HCT116 (cell line): ENCODE results near the gene GPRC5D. TPM values are rescaled to one million over a fixed set of nuclear protein-coding genes. Genes with fewer than 3 reads are reported as not detected.

Experiments used
- ATAC-seq: fragments of 200-7000 bp; cut with Tn5 transposase; 2 replicates; pipeline ENCODE4 v1.9.1; 2020; ENCODE audit warnings: mild to moderate bottlenecking, moderate library complexity
- BruUV-seq: library from RNA; stranded (reverse); fragments of 400-500 nt; replicated peaks from 2 replicates; lab custom pipeline; 2021; lab: Mats Ljungman, UMichigan
- CTCF ChIA-PET: fragments of 300-600 bp; sonication (Branson Sonifier 250); formaldehyde crosslinking; loops from one replicate; lab custom pipeline; 2021; ENCODE audit warnings: antibody characterized with exemption; lab: Charles Lee
- POLR2A ChIA-PET: fragments of 300-600, 350-600 bp; sonication (Branson Sonifier 250); formaldehyde crosslinking; loops from one replicate; lab custom pipeline; 2021; ENCODE audit warnings: antibody characterized with exemption; lab: Charles Lee
- RAD21 ChIA-PET, 2 experiments: fragments of 300-600 bp; sonication (Branson Sonifier 250); formaldehyde crosslinking; loops; one replicate each; lab custom pipeline; 2023; ENCODE audit warnings: low total read pairs in 2 of 2; ENCODE audit not compliant: uncharacterized antibody in 2 of 2, unreplicated experiment in 2 of 2, low non-redundant PET in 1 of 2; lab: Charles Lee
- DNase-seq: peaks from one replicate; pipeline ENCODE4 v3.0.0-alpha.2; 2010; ENCODE audit warnings: low read depth, low spot score
- H2AFZ ChIP-seq: fragments of 200-600 bp; shearing (Covaris generic), sonication (generic); 2 replicates; pipeline ENCODE4 v1.6.1; 2017; ENCODE audit warnings: low read depth, mixed run types, mixed read lengths, antibody characterized with exemption, low read length; ENCODE audit not compliant: poor library complexity, severe bottlenecking
- H3K27ac ChIP-seq: 2 replicates; pipeline ENCODE4 v1.5.1; 2012; ENCODE audit warnings: low read depth, low read length
- H3K27me3 ChIP-seq: fragments of 200-600 bp; sonication (generic); 2 replicates; pipeline ENCODE4 v1.6.1; 2016; ENCODE audit warnings: mixed run types, low read length, mixed read lengths; ENCODE audit not compliant: insufficient read depth
- H3K36me3 ChIP-seq, 2 experiments: fragments of 200-500 bp in 1 of 2; fragments of 200-600 bp in 1 of 2; sonication (Bioruptor generic) in 1 of 2; sonication (generic) in 1 of 2; 2 replicates each; pipeline versions ENCODE4 v1.5.1 to v1.6.1; 2014 to 2016; ENCODE audit warnings: low read length in 2 of 2, inconsistent platforms in 1 of 2, mixed read lengths in 1 of 2, mixed run types in 1 of 2; ENCODE audit not compliant: insufficient read depth in 2 of 2, control insufficient read depth in 1 of 2
- H3K4me1 ChIP-seq, 2 experiments: fragments of 200-600 bp in 1 of 2; sonication (generic) in 1 of 2; 2 replicates each; pipeline versions ENCODE4 v1.5.1 to v1.6.1; 2012 to 2017; ENCODE audit warnings: low read length in 2 of 2, inconsistent platforms in 1 of 2, mild to moderate bottlenecking in 1 of 2, mixed read lengths in 1 of 2, mixed run types in 1 of 2, moderate library complexity in 1 of 2; ENCODE audit not compliant: insufficient read depth in 2 of 2, control insufficient read depth in 1 of 2
- H3K4me2 ChIP-seq: fragments of 200-600 bp; sonication (generic); 2 replicates; pipeline ENCODE4 v1.6.1; 2017; ENCODE audit warnings: mixed run types, low read length, mixed read lengths
- H3K4me3 ChIP-seq, 2 experiments: fragments of 200-600 bp in 1 of 2; sonication (generic) in 1 of 2; replicated peaks in 1 of 2; 2 replicates each; pipeline ENCODE4 v1.5.1; 2011 to 2016; ENCODE audit warnings: low read length in 2 of 2, control low read depth in 1 of 2, low read depth in 1 of 2, mild to moderate bottlenecking in 1 of 2, mixed read lengths in 1 of 2, mixed run types in 1 of 2
- H3K79me2 ChIP-seq: fragments of 200-600 bp; sonication (generic); 2 replicates; pipeline ENCODE4 v1.6.1; 2017; ENCODE audit warnings: mild to moderate bottlenecking, mixed run types, low read length, moderate library complexity, mixed read lengths; ENCODE audit not compliant: insufficient read depth
- H3K9ac ChIP-seq: fragments of 200-600 bp; sonication (generic); 2 replicates; pipeline ENCODE4 v1.6.1; 2016; ENCODE audit warnings: low read length, mixed read lengths
- H3K9me2 ChIP-seq: fragments of 200-600 bp; sonication (generic), shearing (Covaris generic); 2 replicates; pipeline ENCODE4 v1.6.1; 2017; ENCODE audit warnings: mixed run types, mild to moderate bottlenecking, moderate library complexity; ENCODE audit not compliant: insufficient read depth
- H3K9me3 ChIP-seq, 2 experiments: fragments of 200-500 bp in 1 of 2; fragments of 200-600 bp in 1 of 2; sonication (Bioruptor generic) in 1 of 2; sonication (generic) in 1 of 2; 2 replicates each; pipeline ENCODE4 v1.6.1; 2014 to 2017; ENCODE audit warnings: low read length in 2 of 2, mixed read lengths in 2 of 2, inconsistent platforms in 1 of 2, low read depth in 1 of 2, mild to moderate bottlenecking in 1 of 2, mixed run types in 1 of 2, moderate library complexity in 1 of 2; ENCODE audit not compliant: control insufficient read depth in 1 of 2, insufficient read depth in 1 of 2
- H4K20me1 ChIP-seq: fragments of 200-600 bp; sonication (generic), shearing (Covaris generic); 2 replicates; pipeline ENCODE4 v1.6.1; 2017; ENCODE audit warnings: mixed run types, mild to moderate bottlenecking, moderate library complexity; ENCODE audit not compliant: insufficient read depth
- EGR1 ChIP-seq: IDR thresholded peaks from 2 replicates; pipeline ENCODE4 v1.6.1; 2012; ENCODE audit warnings: low read depth
- ELF1 ChIP-seq: IDR thresholded peaks from 2 replicates; pipeline ENCODE4 v1.6.1; 2012; ENCODE audit warnings: low read depth, borderline replicate concordance
- EZH2 ChIP-seq: fragments of 200-600 bp; sonication (generic); IDR thresholded peaks from 2 replicates; pipeline ENCODE4 v1.6.1; 2017; ENCODE audit warnings: antibody characterized with exemption, mixed run types
- FOSL1 ChIP-seq: IDR thresholded peaks from 2 replicates; pipeline ENCODE4 v1.6.1; 2012; ENCODE audit warnings: low read depth
- SP1 ChIP-seq: IDR thresholded peaks from 2 replicates; pipeline ENCODE4 v1.6.1; 2012; ENCODE audit warnings: low read depth
- SRF ChIP-seq: IDR thresholded peaks from 2 replicates; pipeline ENCODE4 v1.6.1; 2012; ENCODE audit warnings: low read depth
- TCF7L2 ChIP-seq: IDR thresholded peaks from 2 replicates; pipeline ENCODE4 v1.7.0; 2011; ENCODE audit warnings: borderline replicate concordance, inconsistent platforms; ENCODE audit not compliant: insufficient read depth, insufficient read length; ENCODE audit errors: extremely low read depth
- ZFX ChIP-seq: fragments of 450-650 bp; IDR thresholded peaks from 2 replicates; pipeline ENCODE4 v1.6.1; 2017
- ZNF274 ChIP-seq: fragments of 200-500 bp; sonication (Bioruptor generic); IDR thresholded peaks from 2 replicates; pipeline ENCODE4 v1.6.1; 2014; ENCODE audit warnings: mild to moderate bottlenecking, low read depth, low read length, inconsistent platforms
- intact Hi-C: fragments of 100-400 bp; cut with micrococcal nuclease; formaldehyde crosslinking; loops from 2 replicates; pipeline ENCODE4 v1.10.0; 2022
- total RNA-seq: library from RNA; stranded (reverse); gene quantifications from one replicate; pipeline ENCODE4 v1.2.1, GENCODE V29; 2021; ENCODE audit not compliant: unreplicated experiment
- TF ChIP-seq, protein P1 (sequence below): IDR thresholded peaks from 2 replicates; pipeline ENCODE4 v1.6.1; 2012
- TF ChIP-seq, protein P2 (sequence below): IDR thresholded peaks from 2 replicates; pipeline ENCODE4 v1.6.1; 2012; ENCODE audit warnings: low read depth
- TF ChIP-seq, protein P3 (sequence below): IDR thresholded peaks from 2 replicates; pipeline ENCODE4 v1.6.1; 2012

The GPRC5D gene
- total RNA-seq, 1 experiment from 2014 or later: not detected

DNA sequence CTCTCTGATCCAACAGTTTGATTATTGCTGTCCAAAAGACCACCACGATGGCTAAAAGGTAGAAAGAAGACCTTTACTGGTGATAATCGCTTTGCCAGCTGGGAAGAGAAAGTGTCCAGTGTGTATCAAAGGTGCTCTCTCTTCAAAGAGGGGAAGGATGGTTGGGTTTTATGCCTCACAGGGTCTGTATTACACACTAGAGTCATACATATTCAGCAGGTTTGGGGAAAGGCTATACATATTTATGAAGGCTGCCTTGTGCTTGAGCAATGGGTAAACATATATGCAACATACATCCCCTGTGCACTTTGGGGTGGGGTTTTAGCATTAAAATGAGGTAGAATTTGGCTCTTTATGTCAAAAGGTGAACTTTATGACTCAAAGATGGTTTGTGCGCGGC, 18.2 kb downstream of the GPRC5D start (continued):
- TF ChIP-seq ELF1: no peak
- no peak for TF ChIP-seq SP1
- TF ChIP-seq FOSL1: no peak
- TF ChIP-seq, protein P1, sequence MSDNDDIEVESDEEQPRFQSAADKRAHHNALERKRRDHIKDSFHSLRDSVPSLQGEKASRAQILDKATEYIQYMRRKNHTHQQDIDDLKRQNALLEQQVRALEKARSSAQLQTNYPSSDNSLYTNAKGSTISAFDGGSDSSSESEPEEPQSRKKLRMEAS: no peak
- no peak for TF ChIP-seq SRF
- TF ChIP-seq EGR1: no peak
- TF ChIP-seq, all 23 proteins: peak for 0

- TF ChIP-seq SRF (no peak), EZH2 (no peak), ZFX (no peak), TCF7L2 (no peak), ZNF274 (no peak), EGR1 (no peak)
- TF ChIP-seq, protein P2, sequence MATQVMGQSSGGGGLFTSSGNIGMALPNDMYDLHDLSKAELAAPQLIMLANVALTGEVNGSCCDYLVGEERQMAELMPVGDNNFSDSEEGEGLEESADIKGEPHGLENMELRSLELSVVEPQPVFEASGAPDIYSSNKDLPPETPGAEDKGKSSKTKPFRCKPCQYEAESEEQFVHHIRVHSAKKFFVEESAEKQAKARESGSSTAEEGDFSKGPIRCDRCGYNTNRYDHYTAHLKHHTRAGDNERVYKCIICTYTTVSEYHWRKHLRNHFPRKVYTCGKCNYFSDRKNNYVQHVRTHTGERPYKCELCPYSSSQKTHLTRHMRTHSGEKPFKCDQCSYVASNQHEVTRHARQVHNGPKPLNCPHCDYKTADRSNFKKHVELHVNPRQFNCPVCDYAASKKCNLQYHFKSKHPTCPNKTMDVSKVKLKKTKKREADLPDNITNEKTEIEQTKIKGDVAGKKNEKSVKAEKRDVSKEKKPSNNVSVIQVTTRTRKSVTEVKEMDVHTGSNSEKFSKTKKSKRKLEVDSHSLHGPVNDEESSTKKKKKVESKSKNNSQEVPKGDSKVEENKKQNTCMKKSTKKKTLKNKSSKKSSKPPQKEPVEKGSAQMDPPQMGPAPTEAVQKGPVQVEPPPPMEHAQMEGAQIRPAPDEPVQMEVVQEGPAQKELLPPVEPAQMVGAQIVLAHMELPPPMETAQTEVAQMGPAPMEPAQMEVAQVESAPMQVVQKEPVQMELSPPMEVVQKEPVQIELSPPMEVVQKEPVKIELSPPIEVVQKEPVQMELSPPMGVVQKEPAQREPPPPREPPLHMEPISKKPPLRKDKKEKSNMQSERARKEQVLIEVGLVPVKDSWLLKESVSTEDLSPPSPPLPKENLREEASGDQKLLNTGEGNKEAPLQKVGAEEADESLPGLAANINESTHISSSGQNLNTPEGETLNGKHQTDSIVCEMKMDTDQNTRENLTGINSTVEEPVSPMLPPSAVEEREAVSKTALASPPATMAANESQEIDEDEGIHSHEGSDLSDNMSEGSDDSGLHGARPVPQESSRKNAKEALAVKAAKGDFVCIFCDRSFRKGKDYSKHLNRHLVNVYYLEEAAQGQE: no peak
- TF ChIP-seq, protein P3, sequence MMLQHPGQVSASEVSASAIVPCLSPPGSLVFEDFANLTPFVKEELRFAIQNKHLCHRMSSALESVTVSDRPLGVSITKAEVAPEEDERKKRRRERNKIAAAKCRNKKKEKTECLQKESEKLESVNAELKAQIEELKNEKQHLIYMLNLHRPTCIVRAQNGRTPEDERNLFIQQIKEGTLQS: no peak
- Histone ChIP-seq H3K27me3 (no peaks in the 10 kb centered on the region), H4K20me1 (no peaks in the 10 kb centered on the region), H3K4me3 (no peak overlapping the region), H3K27ac (no peak overlapping the region), H3K9ac (no peak overlapping the region), H2AFZ (no peak overlapping the region), H3K9me2 (no peaks in the 10 kb centered on the region), H3K4me1 (peaks cover 7 to 16% of the 10 kb centered on the region in 2 experiments; a peak in 3 of 4 replicates), H3K9me3 (peaks cover 0 to 6% of the 10 kb centered on the region in 2 experiments; a peak in 1 of 4 replicates), H3K79me2 (0 out of 2 replicates have a peak, but pooled peaks cover 12% of the 10 kb centered on the region), H3K4me2 (no peak overlapping the region), H3K36me3 (peaks cover 0 to 10% of the 10 kb centered on the region in 2 experiments; a peak in 2 of 4 replicates)
- ATAC-seq: no peak
- intact Hi-C loops: no loop called here
- ChIA-PET CTCF (no interaction called here), RAD21 (no interaction called here), POLR2A (no interaction called here)
- BruUV-seq: no TSS peak
- DNase-seq: no peak
Observed at GRCh38 chr12:12930633-12931219, 21.2 kb downstream of the GPRC5D start.
